PFSK-1 (cell line): ENCODE results near the gene PHB1.

ENCODE experiments used
- POLR2AphosphoS5 ChIP-seq: IDR thresholded peaks from 2 replicates; pipeline ENCODE4 v1.6.1; 2012; ENCODE audit warnings: low read depth, mild to moderate bottlenecking, control low read depth, low read length, moderate library complexity
- REST ChIP-seq, 2 experiments: IDR thresholded peaks; 2 replicates each; pipeline versions ENCODE4 v1.6.1 to v1.8.0; 2011 to 2012; ENCODE audit warnings: low read depth in 2 of 2, low read length in 2 of 2, control low read depth in 1 of 2, inconsistent platforms in 1 of 2, mild to moderate bottlenecking in 1 of 2, moderate library complexity in 1 of 2; ENCODE audit not compliant: insufficient read depth in 1 of 2
- SIN3A ChIP-seq: IDR thresholded peaks from 2 replicates; pipeline ENCODE4 v1.6.1; 2012; ENCODE audit warnings: mild to moderate bottlenecking, low read length, moderate library complexity, borderline replicate concordance; ENCODE audit not compliant: insufficient read depth

DNA sequence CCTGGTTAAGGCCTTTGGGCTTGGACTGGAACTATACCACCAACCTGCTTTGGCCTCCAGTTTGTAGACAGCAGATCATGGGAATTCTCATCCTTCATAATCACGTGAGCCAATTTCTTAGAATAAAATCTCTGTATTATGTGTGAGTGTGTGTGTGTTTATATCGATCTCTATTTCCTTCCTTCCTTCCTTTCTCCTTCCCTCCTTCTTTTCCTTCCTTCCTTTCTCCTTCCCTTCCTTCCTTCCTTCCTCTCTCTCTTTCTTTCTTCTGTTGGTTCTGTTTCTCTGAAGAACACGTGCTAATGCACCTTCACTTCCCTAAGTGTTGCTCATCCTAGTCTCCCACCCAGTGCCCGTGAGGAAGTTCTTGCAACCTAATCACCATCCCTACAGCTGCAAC is 35.5 kb upstream of the PHB1 start:
- no peak for TF ChIP-seq REST (IDR thresholded peaks at IDR 0.05; ENCODE audit: insufficient read depth in 1 of 2, low read depth in 2 of 2, low read length in 2 of 2)
- no peak for TF ChIP-seq POLR2AphosphoS5
- no peak for TF ChIP-seq SIN3A
